Nephron (organoid): ENCODE measurements around the gene TBCE.
A peak's percentile ranks its signal among the peaks of the same experiment; 100 is the strongest.
"Not testable (repeated sequence)": the region's sequence is repeated elsewhere in the genome, so short reads cannot be mapped to it uniquely, and the experiment has no call there.

Source experiments
- H3K27ac Mint-ChIP-seq, 3 experiments: 2 replicates each; pipeline ENCODE4 v1.8.0; 2020; ENCODE audit warnings: mixed read lengths in 3 of 3, mild to moderate bottlenecking in 2 of 3, moderate library complexity in 1 of 3
- H3K27me3 Mint-ChIP-seq: 2 replicates; pipeline ENCODE4 v1.8.0; 2021; ENCODE audit warnings: low read depth, mild to moderate bottlenecking, moderate library complexity, mixed read lengths
- H3K36me3 Mint-ChIP-seq: 2 replicates; pipeline ENCODE4 v1.8.0; 2020; ENCODE audit warnings: low read depth, mixed read lengths
- H3K4me1 Mint-ChIP-seq: 2 replicates; pipeline ENCODE4 v1.8.0; 2020; ENCODE audit warnings: mixed read lengths
- H3K4me3 Mint-ChIP-seq, 3 experiments: 2 replicates each; pipeline ENCODE4 v1.8.0; 2020; ENCODE audit warnings: mild to moderate bottlenecking in 3 of 3, mixed read lengths in 3 of 3, moderate library complexity in 2 of 3
- H3K9me3 Mint-ChIP-seq: 2 replicates; pipeline ENCODE4 v1.8.0; 2020; ENCODE audit warnings: mixed read lengths
- TF ChIP-seq, protein P1 (sequence below), 3 experiments: fragments of 200-600 bp; sonication (generic); IDR thresholded peaks; one replicate each; pipeline ENCODE4 v1.5.0; 2021; ENCODE audit warnings: antibody characterized with exemption in 3 of 3; ENCODE audit not compliant: unreplicated experiment in 3 of 3

TBCE gene

DNA sequence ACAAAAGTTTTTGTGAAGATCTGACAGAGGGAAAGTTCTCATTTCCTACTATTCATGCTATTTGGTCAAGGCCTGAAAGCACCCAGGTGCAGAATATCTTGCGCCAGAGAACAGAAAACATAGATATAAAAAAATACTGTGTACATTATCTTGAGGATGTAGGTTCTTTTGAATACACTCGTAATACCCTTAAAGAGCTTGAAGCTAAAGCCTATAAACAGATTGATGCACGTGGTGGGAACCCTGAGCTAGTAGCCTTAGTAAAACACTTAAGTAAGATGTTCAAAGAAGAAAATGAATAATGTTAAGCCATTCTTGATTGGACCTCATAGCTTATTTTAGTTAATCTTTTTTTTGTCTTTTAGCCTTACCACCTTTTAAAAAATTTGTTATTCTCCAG is 24.8 kb upstream of the TBCE start:
- peaks cover 52% of the 10 kb centered on the region for H3K36me3 Mint-ChIP-seq
- H3K4me1 Mint-ChIP-seq, result no peaks in the 10 kb centered on the region
- no peak overlapping the region for H3K27ac Mint-ChIP-seq
- no peaks in the 10 kb centered on the region for H3K9me3 Mint-ChIP-seq
- TF ChIP-seq, protein P1, sequence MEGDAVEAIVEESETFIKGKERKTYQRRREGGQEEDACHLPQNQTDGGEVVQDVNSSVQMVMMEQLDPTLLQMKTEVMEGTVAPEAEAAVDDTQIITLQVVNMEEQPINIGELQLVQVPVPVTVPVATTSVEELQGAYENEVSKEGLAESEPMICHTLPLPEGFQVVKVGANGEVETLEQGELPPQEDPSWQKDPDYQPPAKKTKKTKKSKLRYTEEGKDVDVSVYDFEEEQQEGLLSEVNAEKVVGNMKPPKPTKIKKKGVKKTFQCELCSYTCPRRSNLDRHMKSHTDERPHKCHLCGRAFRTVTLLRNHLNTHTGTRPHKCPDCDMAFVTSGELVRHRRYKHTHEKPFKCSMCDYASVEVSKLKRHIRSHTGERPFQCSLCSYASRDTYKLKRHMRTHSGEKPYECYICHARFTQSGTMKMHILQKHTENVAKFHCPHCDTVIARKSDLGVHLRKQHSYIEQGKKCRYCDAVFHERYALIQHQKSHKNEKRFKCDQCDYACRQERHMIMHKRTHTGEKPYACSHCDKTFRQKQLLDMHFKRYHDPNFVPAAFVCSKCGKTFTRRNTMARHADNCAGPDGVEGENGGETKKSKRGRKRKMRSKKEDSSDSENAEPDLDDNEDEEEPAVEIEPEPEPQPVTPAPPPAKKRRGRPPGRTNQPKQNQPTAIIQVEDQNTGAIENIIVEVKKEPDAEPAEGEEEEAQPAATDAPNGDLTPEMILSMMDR (IDR thresholded peaks at IDR 0.05; ENCODE audit: unreplicated experiment in 3 of 3), result no peak
- H3K4me3 Mint-ChIP-seq, result no peak overlapping the region
- H3K27me3 Mint-ChIP-seq, result no peaks in the 10 kb centered on the region

DNA sequence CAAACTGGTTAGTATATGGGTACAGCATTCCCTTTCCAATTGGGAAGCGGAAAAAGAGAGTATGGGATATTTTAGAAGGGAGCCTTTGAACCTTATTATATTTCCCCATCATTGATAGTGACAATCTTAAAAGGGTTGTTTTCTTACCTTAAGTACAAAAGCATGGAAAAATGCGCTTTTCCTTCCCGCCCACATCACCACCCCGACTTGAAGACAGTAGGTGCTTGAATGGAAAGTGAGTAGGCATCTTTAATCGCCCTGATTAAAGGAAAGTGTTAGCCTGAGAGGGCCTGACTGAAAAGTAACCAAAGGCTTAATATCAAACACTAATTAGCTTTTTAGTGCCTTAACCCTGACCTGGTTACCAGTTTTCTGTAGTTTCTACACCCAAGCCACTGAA is 23.5 kb upstream of the TBCE start:
- peaks cover 45% of the 10 kb centered on the region for H3K36me3 Mint-ChIP-seq
- no peak overlapping the region for H3K27ac Mint-ChIP-seq
- no peaks in the 10 kb centered on the region for H3K4me1 Mint-ChIP-seq
- H3K9me3 Mint-ChIP-seq, result no peaks in the 10 kb centered on the region
- no peaks in the 10 kb centered on the region for H3K27me3 Mint-ChIP-seq
- no peak overlapping the region for H3K4me3 Mint-ChIP-seq
- TF ChIP-seq, protein P1 (IDR thresholded peaks at IDR 0.05; ENCODE audit: unreplicated experiment in 3 of 3), result no peak

DNA sequence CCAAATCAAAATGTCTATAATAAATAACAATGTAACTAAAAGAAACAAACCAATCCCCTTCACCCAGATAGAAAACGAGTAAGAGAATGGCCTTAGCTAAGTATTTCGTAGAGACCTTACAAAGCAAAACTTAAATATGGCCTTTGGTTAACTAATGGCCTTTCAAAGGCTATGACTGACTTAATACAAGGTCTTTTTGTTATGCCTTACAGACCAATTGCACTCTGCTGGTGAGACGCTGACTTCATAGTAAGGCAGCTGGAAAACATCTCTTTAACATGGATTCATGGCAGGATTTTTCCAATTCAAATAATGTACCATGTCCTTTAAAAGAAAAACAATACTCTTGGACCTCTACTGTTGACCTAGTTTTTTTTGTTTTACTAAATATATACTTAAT is 15.8 kb upstream of the TBCE start:
- Mint-ChIP-seq H3K4me3 (no peak overlapping the region), H3K36me3 (peaks cover 5% of the 10 kb centered on the region), H3K4me1 (no peaks in the 10 kb centered on the region), H3K27ac (no peak overlapping the region), H3K9me3 (no peaks in the 10 kb centered on the region), H3K27me3 (peaks cover 3% of the 10 kb centered on the region)
- TF ChIP-seq, protein P1 (IDR thresholded peaks at IDR 0.05; ENCODE audit: unreplicated experiment in 3 of 3), result no peak

DNA sequence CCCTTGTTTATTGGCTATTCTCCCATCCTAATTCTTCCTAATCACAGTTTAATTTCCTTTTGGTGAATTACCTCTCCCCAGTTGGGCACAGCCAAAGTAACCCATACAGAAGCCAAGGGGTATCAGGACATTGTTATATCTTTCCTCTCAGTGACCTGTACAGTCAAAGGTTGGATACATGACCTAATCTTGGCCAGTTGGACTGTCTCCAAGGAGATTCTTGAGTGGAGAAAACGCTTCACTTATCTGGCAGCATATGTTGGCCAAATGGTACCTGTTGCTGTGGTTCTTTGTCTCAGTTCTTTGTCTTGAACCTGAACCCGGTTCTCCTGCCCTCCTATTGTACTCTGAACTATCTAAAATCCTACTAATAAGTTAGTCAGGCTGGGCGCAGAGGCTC is 15.3 kb upstream of the TBCE start:
- Mint-ChIP-seq H3K4me1 (no peaks in the 10 kb centered on the region), H3K4me3 (no peak overlapping the region), H3K9me3 (no peaks in the 10 kb centered on the region), H3K27ac (no peak overlapping the region), H3K27me3 (peaks cover 3% of the 10 kb centered on the region), H3K36me3 (peaks cover under 1% of the 10 kb centered on the region)
- TF ChIP-seq, protein P1 (IDR thresholded peaks at IDR 0.05; ENCODE audit: unreplicated experiment in 3 of 3), result no peak

DNA sequence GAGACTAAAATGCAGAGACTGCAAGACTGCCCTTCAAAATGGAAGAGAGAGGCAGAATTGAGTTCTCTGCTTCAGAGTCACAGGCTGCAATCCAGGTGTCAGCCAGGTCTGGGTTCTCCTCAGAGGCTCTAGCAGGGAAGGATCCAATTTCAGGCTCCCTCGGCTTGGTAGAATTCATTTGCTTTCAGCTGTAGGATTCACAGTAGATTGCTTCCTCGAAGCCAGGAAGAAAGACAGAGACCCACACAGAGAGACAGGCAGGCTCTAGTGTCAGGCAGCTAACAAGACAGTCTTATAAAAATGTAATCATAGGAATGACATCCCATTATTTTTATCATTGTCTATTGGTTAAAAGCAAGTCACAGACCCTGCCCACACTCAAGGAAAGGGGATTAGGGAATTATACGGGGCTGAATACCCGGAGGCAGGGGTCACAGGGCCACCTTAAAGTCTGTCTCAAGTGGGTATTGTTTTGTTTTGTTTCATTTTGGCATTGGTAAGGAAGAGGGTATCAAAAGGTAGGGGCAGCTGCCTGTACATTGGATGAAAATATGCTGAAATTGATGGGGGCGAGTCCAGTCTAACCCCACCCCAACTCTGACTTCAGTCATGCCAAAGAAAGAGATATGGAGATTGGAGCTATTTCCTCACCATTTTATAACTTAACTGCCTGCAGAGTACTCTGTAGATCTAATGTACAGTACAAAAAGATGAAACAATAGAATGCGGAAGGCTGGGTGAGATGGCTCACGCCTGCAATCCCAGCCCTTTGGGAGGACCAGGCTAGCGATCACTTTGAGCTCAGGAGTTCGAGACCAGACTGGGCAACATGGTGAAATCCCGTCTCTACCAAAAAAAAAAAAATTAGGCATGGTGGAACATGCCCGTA is 9.5 kb upstream of the TBCE start:
- peak overlapping the region in 1 of 3 experiments; percentile 36 for H3K27ac Mint-ChIP-seq
- H3K4me3 Mint-ChIP-seq, result no peak overlapping the region
- TF ChIP-seq, protein P1 (IDR thresholded peaks at IDR 0.05; ENCODE audit: unreplicated experiment in 3 of 3), result no peak
- H3K9me3 Mint-ChIP-seq, result no peaks in the 10 kb centered on the region
- no peaks in the 10 kb centered on the region for H3K36me3 Mint-ChIP-seq
- peaks cover 3% of the 10 kb centered on the region for H3K27me3 Mint-ChIP-seq
- H3K4me1 Mint-ChIP-seq, result peaks cover 6% of the 10 kb centered on the region

DNA sequence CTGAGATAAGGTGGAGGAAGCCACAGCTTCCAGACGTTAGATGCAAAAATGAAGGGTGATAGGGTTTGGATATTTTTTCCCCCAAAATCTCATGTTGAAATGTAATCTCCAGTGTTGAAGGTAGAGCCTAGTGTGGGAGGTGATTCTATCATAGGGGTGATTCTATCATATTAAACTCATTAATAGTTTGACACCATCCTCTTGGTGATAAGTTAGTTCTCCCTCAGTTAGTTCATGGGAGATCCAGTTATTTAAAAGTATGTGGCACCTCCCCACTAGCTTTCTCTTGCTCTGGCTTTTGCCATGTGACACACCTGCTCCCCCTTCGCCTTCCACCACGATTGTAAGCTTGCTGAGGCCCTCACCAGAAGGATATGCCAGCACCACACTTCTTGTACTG is 8.3 kb upstream of the TBCE start:
- Mint-ChIP-seq H3K27me3 (peaks cover 3% of the 10 kb centered on the region), H3K4me3 (no peak overlapping the region), H3K4me1 (peaks cover 6% of the 10 kb centered on the region), H3K36me3 (no peaks in the 10 kb centered on the region), H3K9me3 (no peaks in the 10 kb centered on the region), H3K27ac (no peak overlapping the region)
- TF ChIP-seq, protein P1 (IDR thresholded peaks at IDR 0.05; ENCODE audit: unreplicated experiment in 3 of 3), result no peak

DNA sequence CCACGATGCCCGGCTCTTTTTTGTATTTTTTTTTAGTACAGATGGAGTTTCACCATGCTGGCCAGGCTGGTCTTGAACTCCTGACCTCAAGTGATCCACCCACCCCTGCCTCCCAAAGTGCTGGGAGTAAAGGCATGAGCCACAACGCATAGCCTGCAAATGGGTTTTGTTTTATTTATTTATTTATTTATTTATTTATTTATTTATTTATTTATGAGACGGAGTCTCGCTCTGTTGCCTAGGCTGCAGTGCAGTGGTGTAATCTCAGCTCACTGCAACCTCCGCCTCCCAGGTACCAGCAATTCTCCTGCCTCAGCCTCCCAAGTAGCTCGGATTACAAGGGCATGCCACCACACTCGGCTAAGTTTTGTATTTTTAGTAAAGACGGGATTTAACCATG is 3.0 kb upstream of the TBCE start:
- H3K9me3 Mint-ChIP-seq, H3K4me3 Mint-ChIP-seq, H3K36me3 Mint-ChIP-seq, H3K27me3 Mint-ChIP-seq, H3K27ac Mint-ChIP-seq: not testable (repeated sequence)
- peaks cover 26% of the 10 kb centered on the region for H3K4me1 Mint-ChIP-seq
